GM21423 (cell line): ENCODE data around the gene GSN.

ENCODE experiments used
- ATAC-seq: cut with Tn5 transposase; IDR thresholded peaks from one replicate; pipeline ENCODE4 v1.9.1; 2021; ENCODE audit warnings: mild to moderate bottlenecking, moderate library complexity; ENCODE audit not compliant: unreplicated experiment

Gene GSN

GRCh38 chr9:121267689-121268597, at the start of gene GSN:
GSN (plus strand) TSS chr9:121268162; CDS start chr9:121301972, 33,810 bp downstream.
- peak; percentile 68 for ATAC-seq

DNA sequence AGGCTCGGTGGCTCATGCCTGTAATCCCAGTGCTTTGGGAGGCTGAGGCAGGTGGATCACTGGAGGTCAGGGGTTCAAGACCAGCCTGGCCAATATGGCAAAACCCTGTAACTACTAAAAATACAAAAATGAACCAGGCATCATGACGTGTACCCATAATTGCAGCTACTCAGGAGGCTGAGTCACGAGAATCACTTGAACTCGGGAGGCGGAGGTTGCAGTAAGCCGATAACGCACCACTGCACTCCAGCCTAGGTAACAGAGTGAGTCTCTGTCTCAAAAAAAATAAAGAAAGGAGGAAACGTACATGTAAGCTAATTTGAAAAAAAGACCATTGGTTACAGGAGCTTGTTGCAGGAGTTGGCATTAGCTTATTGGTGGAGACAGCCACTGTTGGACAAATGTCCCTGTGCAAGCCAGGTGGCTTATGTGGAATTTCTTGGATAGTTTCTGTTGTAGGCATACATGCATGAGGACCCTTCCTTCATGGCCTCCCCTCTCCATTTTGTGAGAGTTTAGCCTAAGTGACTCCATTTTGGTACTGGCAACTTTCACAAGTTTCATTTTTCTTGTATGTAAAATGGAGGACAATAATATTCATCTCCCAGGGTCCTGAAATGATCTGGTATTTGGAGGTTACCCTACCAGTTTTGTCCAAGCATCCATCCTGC, 49.5 kb upstream of the GSN start:
- ATAC-seq, result no peak

- ATAC-seq, result no peak
Measured at GRCh38 chr9:121219530-121219929, 48.4 kb upstream of the GSN start.

DNA sequence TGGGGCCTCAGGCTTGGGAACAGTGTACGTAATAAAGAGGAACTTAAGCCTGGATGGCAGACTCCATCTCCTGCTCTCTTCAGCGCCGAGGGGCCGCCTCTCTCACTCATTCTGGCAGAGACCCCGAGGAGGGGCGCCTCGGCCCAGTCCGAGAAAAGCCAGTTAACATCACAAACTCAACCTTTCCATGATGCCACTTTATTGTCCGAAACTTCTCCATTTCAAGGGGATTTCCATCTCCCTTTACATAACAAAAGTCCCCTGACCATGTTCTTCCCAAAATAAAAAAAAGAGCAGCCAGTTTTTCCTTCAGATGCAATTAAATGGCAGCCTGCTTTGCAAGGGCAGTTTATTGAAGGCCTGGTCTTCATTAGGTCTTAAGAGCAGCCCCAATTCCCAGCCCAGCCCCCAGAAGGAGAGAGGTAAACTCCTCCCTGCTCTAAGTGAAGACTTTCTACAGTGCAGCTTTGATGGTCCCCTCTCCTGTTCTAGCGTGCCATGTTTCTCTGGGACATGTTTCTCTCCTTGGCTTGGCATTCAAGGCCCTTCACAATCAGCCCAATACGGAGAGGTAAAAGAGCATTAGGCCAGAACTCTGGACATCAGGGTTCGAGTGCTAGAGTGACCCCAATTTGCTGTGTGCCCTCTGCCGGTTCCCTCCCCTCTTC, 46.8 kb upstream of the GSN start:
- ATAC-seq, result no peak

GRCh38 chr9:121221664-121222055, 46.3 kb upstream of the GSN start:
- ATAC-seq, result no peak

GRCh38 chr9:121222524-121223171, 45.3 kb upstream of the GSN start:
- no peak for ATAC-seq

GRCh38 chr9:121225240-121225639, 42.7 kb upstream of the GSN start:
- no peak for ATAC-seq

DNA sequence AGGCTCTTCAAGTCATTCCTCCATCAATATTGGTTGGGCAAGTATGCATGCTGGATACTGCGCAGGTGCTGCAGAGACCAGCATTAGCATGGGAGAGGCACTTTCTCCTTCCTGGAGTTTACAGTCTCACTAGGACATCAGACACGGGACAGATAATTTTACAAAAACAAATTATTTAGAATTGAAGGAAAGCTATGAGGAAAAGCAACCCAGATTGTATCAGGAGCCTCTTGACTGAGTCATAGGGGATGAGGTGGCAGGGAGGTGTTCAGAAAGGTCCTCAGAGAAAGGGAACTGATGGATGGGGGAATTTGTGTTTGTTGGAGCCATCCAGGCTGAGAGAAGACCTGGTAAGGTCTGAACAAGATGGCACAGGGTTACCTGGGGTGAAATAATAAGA, 41.8 kb upstream of the GSN start:
- ATAC-seq, result no peak

DNA sequence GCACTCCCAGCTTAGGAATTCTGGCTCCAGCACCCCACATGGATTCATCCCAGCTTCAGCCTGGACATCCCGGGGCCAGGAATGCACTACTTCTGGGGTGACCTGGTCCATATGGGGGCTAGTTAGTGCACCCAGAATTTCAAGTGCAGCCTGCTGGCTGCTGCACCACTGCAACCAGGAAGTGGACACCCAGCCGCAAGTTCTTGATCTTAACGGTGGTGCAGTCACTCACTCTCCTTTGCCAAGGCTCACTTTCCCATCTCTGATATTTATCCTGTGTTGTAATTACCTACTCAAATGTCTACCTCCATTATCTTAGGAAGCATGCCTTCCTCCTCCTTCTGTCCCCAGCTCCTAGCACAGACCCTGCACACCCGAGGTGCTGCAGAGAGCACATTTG, 40.1 kb upstream of the GSN start:
- ATAC-seq, result no peak

- no peak for ATAC-seq
Measured at GRCh38 chr9:121230256-121230655, 37.7 kb upstream of the GSN start.

- no peak for ATAC-seq
Measured at GRCh38 chr9:121232251-121232650, 35.7 kb upstream of the GSN start.

DNA sequence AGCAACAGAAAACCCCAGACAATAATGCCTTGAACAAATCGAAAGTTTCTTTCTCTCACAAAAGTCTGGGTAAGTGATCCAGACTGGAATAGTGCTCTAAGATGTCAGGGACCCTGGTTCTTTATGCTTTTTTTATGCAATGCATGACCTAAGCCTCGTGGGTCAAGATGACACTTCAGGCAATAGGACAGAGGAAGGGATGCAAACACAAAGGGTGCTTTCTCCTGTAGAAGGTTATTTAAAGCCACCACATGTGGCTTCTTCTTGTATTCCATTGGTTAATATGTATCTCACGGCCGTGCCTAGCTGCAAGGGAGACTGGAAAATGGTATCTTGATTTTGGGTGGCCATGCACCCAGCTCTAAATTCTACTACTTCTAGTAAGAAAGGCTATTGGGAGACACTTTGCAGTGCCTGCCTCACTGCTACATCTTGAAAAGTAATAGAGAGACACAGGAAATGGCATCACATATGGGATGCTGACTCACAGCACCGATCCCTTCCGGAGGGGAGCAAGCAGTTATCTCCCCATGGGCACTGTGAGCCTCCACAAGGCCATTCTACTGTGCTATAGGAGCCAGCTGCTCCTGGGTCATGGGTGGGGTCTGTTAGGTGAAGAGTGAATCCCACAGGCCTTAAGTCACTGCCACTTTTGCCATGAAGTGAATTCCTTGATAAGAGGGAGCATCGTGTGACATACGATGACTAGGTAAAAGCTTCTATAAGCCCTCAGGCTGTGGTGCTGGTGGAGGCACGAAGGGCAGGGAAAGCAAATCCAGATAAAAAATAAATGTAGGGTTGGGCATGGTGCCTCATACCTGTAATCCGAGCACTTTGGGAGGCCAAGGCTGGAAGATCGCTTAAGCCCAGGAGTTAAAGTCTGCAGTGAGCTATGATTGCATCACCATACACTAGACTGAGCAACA, 33.8 kb upstream of the GSN start:
- no peak for ATAC-seq

DNA sequence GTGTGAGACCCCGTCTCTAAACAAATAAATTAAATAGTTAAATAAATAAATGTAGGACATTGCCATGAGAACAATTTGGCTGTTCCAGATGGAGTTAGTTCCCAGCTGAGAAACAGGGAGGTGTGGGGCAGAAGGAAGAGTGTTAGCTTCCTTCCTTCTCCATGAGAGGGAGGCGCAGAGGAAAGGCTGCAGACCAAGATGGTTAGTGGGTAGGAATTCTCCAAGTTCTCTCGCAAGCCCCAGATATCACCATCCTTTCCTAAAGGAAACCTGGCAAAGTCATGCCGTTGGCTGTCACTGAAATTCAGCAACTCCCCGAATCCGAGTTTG, 33.2 kb upstream of the GSN start:
- ATAC-seq, result no peak

- no peak for ATAC-seq
Measured at GRCh38 chr9:121235512-121235911, 32.5 kb upstream of the GSN start.

DNA sequence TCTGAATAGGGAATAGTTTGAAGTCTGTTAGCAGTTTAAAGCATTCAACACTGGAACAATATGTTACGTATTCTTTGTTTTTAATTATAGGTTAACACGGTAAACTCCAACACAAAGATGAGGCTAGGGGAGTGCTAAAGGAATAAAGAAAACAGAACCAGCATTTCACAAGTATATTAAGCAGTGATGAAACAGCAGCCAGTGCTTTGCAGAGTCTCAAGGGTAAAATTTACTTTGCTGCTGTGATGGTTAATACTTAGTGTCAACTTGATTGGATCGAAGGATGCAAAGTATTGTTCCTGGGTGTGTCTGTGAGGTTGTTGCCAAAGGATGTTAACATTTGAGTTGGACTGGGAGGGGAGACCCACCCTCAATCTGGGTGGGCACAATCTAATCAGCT, 30.0 kb upstream of the GSN start:
- no peak for ATAC-seq

DNA sequence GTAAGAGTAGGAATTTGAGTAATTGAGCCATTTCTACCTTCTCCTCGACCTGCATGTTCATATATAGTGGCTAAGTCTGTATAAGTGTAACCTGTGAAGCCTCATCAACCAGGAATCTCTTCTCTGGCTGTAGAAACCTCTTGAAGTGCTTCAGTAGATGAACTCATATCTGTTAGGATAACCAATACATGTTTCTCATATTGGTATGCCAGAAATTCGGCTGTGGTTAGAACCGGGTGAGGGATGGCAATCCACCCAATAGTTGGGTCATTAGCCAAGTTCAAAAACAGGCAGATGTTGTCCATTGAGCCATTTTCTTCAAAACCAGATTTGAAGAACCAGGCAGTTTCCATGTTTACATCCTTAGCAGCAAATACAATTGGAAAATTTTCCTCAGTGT, 28.9 kb upstream of the GSN start:
- no peak for ATAC-seq

DNA sequence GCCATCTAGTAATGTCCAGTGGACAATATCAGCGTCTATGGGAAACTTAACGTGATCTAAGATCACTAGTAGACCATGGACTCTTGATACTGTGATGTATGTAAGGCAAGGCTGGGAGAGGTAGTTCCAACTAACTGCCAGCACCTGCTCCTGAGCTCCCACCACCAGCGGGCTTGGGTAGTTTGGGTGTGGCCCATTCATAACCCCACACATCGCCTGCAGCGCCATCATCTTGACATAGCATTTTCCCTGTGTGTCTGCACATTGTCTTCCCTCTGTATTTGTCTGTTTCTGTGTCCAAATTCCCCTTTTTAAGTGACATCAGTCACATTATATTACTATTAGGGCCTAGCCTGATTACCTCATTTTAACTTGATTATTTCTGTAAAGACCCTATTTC, 28.1 kb upstream of the GSN start:
- ATAC-seq, result no peak

DNA sequence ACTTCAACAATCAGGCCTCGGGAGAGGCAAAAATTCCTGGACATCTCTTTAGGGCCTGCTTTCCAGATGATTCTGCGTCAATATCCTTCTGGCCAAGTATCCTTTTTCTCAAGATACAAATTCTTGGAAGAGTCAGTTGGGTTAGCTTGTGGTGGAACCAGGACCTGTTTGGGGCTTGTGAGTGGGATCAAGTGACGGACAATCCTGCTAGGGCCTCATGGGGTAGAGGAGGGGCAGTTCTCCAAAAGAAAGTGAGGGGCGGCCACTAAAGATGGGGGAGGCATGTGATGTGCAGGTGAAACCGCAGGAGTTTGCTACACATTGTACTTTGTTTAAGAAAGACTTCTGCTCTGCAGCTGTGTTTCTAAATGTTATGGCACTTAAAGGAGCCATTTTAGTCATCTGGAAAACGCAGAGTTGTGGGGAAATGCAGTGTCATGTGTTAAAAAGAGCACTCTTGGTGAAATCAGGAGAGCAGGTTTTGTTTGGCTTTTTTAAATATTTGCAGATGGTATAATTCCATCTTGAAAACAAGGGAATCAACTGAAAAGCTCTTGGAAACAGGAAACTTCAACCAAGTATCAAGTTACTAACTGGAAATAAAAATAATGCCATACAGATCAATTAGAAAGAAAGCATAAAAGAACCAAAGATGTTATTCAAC, 27.4 kb upstream of the GSN start:
- no peak for ATAC-seq

DNA sequence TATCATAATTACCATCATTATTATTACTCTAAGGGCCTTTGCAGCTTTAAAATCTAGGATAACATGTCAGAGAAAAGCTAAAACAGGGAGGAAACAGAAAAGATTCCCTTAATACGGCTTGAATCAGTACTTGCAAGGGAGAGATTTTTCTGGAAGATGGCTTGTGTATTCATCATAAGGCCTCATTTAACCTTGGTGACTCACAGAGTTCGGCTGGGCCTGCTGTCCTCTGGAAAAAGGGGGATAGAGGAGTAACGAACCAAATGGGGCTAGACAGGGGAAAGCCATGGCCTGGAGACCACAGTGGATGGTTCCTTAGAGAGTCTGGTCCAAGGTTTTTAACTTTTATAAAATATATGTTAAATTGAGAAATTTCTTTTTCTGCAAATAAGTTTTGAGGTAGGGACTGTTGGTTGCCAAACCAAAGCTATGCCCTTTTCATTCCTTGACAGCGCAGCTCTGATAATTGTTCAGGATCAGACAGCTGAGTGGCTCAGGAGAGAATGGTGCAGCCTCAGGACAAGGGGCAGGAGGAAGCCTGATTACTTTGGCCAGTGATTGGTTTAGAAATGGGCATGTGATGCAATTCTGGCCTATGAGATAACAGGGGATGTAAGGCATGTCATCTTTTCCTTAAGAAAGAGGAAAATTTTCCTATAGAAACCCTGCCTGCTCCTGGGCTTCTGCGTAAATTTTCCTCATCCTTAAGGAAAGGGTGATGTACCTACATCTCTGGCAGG, 25.6 kb upstream of the GSN start:
- ATAC-seq, result no peak
